Kidney epithelial cell (primary cell): ENCODE results near the gene ACKR3. TPM values are rescaled to one million over a fixed set of nuclear protein-coding genes. Genes with fewer than 3 reads are reported as not detected.

ENCODE experiments used
- DNase-seq: peaks from one replicate; pipeline ENCODE4 v3.0.0-alpha.2; 2010; ENCODE audit warnings: low read depth
- H3K27me3 ChIP-seq: 2 replicates; pipeline ENCODE4 v1.6.0; 2011; ENCODE audit warnings: low read length; ENCODE audit not compliant: control insufficient read depth, insufficient read depth
- H3K36me3 ChIP-seq: 2 replicates; pipeline ENCODE4 v1.5.1; 2011; ENCODE audit warnings: low read length; ENCODE audit not compliant: control insufficient read depth, insufficient read depth
- H3K4me3 ChIP-seq: 2 replicates; pipeline ENCODE4 v1.5.1; 2011; ENCODE audit warnings: low read depth, mild to moderate bottlenecking, control low read depth, low read length
- CTCF ChIP-seq: IDR thresholded peaks from 2 replicates; pipeline ENCODE4 v1.5.1; 2011; ENCODE audit warnings: mild to moderate bottlenecking, moderate library complexity, low read length, control low read depth, inconsistent platforms; ENCODE audit not compliant: insufficient read depth, poor library complexity, severe bottlenecking
- total RNA-seq: library from RNA; depleted of rRNA; stranded (reverse); fragments of >200 nt; gene quantifications from 2 replicates; pipeline ENCODE4 v1.2.3, GENCODE V29; 2015

The ACKR3 gene
- total RNA-seq, 1 donor from 2014 or later = 1.2 TPM

- TF ChIP-seq CTCF = no peak
- no peaks in the 10 kb centered on the region for H3K36me3 ChIP-seq
- no peak for DNase-seq
- peaks cover 9% of the 10 kb centered on the region for H3K27me3 ChIP-seq
- H3K4me3 ChIP-seq = no peak overlapping the region
Measured at GRCh38 chr2:236550290-236550689, 19.3 kb upstream of the ACKR3 start.

DNA sequence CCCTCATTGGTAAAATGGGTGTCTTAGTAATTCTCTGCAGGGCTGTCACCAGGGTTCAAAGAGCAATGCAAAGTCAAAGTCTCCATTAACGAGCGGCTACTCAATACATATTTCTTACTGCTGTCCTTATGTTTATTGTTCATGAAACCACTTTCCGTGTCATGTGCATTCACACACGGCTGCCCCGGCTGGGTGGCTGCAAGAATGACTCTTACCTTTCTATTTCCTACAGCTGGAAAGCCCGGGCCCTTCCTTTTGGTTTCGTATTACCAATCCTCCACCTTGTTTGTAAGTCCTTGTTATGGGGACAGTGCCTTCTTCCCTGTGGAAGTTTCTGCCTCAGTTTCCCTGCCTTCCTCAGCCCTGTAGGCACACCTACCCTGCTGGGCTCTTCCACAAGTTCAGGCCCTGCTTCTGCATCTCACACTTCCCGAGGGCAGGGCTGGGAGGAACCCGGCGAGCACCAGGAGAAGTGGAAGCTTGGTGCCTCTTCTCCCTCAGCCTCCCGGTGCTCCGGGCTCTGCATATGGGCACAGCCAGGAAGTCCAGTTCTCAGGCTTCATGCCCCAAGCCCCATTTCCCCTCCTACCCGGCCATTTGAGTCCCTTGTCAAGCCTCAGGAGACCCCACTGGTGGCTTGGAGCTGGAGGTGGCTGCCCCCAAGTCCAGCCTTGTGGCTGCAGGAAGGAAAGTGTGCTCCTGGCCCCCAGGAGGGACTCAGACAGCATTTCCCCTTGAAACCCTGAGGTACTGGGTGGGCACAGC, 18.7 kb upstream of the ACKR3 start:
- H3K36me3 ChIP-seq = no peaks in the 10 kb centered on the region
- no peak for TF ChIP-seq CTCF
- no peak for DNase-seq
- no peak overlapping the region for H3K4me3 ChIP-seq
- H3K27me3 ChIP-seq = peaks cover 9% of the 10 kb centered on the region

- Histone ChIP-seq H3K4me3 (no peak overlapping the region), H3K27me3 (peaks cover 9% of the 10 kb centered on the region), H3K36me3 (no peaks in the 10 kb centered on the region)
- no peak for DNase-seq
- TF ChIP-seq CTCF = no peak
Measured at GRCh38 chr2:236551471-236552211, 18.0 kb upstream of the ACKR3 start.

DNA sequence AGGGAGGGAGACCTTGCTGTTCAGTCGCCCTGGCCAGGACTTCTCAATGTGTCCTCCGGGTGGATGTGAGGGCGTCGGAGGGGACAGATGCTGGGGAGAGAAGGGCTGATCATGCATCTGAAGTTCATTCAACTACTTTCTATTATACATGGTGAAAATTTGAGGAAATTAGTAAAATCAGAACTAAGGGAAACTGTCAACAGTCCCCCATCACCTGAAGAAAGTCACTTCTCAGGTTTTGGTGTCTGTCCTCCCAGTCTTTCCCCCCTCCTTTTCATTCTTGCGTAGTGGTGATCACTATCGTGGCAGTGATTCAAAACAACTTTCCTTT, 17.4 kb upstream of the ACKR3 start:
- Histone ChIP-seq H3K27me3 (peaks cover 9% of the 10 kb centered on the region), H3K4me3 (no peak overlapping the region), H3K36me3 (no peaks in the 10 kb centered on the region)
- no peak for TF ChIP-seq CTCF
- DNase-seq = no peak

DNA sequence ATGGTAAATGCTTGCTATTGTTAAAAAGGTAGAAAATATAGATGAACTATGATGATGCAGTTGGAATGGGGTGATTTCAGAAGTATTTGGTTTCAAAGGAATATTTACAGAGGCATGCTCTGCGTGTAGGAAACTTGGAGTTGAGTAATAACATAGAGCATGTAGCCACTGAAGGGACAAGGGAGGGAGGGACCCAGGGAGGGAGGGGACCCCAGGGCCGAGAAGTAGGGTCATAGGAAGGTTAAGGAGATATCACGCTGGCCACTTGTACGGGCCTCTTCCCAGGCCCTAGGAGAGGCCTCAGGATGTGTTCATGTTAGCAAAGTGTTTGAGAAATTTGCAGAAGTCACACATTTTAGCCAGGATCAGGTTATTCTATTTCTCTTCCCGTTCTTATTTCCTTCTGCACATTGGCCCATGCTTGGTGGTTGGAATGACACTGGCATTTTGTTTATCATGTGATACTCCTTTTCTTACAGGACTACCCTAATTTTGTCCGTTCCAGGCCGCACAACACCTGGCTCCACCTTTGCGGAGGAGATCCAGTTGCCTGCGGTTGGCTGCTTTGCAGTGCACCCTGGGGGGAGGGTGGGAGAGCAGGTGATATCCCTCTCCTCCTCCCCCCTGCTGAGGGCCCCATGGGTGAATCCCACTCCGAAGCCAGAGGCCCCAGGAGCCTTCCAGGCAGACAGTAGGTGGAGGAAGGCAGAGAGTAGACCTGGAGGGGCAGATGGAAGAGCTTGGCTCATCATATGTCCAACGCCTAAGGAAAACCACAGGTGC, 16.9 kb upstream of the ACKR3 start:
- peaks cover 9% of the 10 kb centered on the region for H3K27me3 ChIP-seq
- H3K36me3 ChIP-seq = no peaks in the 10 kb centered on the region
- H3K4me3 ChIP-seq = no peak overlapping the region
- DNase-seq = no peak
- no peak for TF ChIP-seq CTCF
